GM12878 (cell line): ENCODE results near the gene AIFM1. TPM values are rescaled to one million over a fixed set of nuclear protein-coding genes. Genes with fewer than 3 reads are reported as not detected.
A peak's percentile ranks its signal among the peaks of the same experiment; 100 is the strongest.

Experiments
- ATAC-seq: fragments of 200-7000 bp; cut with Tn5 transposase; 3 replicates; pipeline ENCODE4 v1.9.1; 2020; ENCODE audit warnings: mild to moderate bottlenecking, moderate library complexity
- BruUV-seq: library from RNA; stranded (reverse); fragments of 400-500 nt; replicated peaks from 2 replicates; lab custom pipeline; 2021; lab: Mats Ljungman, UMichigan
- CTCF ChIA-PET: fragments of 300-600 bp; sonication (Branson Sonifier 250); formaldehyde crosslinking; extraction: SDS; loops from one replicate; lab custom pipeline; 2021; ENCODE audit warnings: inconsistent platforms; lab: Yijun Ruan, JAX
- POLR2A ChIA-PET: fragments of 350-600 bp; formaldehyde crosslinking; extraction: SDS; loops from one replicate; lab custom pipeline; 2021; ENCODE audit warnings: inconsistent platforms; lab: Charles Lee
- RAD21 ChIA-PET: fragments of 300-600 bp; sonication (Branson Sonifier 250); formaldehyde crosslinking; loops from one replicate; lab custom pipeline; 2023; ENCODE audit warnings: antibody characterized with exemption; ENCODE audit not compliant: unreplicated experiment; lab: Charles Lee
- SMC1A ChIA-PET: fragments of 300-600 bp; sonication (Branson Sonifier 250); formaldehyde crosslinking; loops from one replicate; lab custom pipeline; 2023; ENCODE audit not compliant: unreplicated experiment, uncharacterized antibody; lab: Charles Lee
- DNase-seq: peaks from one replicate; pipeline ENCODE4 v3.0.0-alpha.2; 2011; ENCODE audit warnings: low read depth, low spot score
- FAIRE-seq: peaks from 3 replicates; lab custom pipeline; 2011; peaks lifted over from hg19 to GRCh38; lab: Jason Lieb, UNC
- H2AFZ ChIP-seq: 2 replicates; pipeline ENCODE4 v1.6.0; 2011; ENCODE audit warnings: low read depth, low read length, control low read depth; ENCODE audit not compliant: control insufficient read depth
- H3K27ac ChIP-seq: 2 replicates; pipeline ENCODE4 v1.5.1; 2011; ENCODE audit warnings: control low read depth; ENCODE audit not compliant: control insufficient read depth, insufficient read depth
- H3K27me3 ChIP-seq, 2 experiments: replicated peaks in 1 of 2; 2 replicates each; pipeline versions ENCODE4 v1.6.0 to v1.6.1; 2011; ENCODE audit warnings: low read length in 1 of 2; ENCODE audit not compliant: control insufficient read depth in 2 of 2, insufficient read depth in 2 of 2
- H3K36me3 ChIP-seq, 2 experiments: 2 replicates each; pipeline ENCODE4 v1.5.1; 2011; ENCODE audit warnings: low read length in 1 of 2; ENCODE audit not compliant: control insufficient read depth in 2 of 2, insufficient read depth in 2 of 2
- H3K4me1 ChIP-seq: 2 replicates; pipeline ENCODE4 v1.6.1; 2011; ENCODE audit warnings: mild to moderate bottlenecking, low read length, moderate library complexity, mixed read lengths; ENCODE audit not compliant: control insufficient read depth, insufficient read depth
- H3K4me2 ChIP-seq: 2 replicates; pipeline ENCODE4 v1.6.0; 2011; ENCODE audit warnings: control low read depth; ENCODE audit not compliant: control insufficient read depth, insufficient read depth
- H3K4me3 ChIP-seq: fragments of 200-600 bp; sonication (generic); 2 replicates; pipeline ENCODE4 v1.5.1; 2016
- H3K79me2 ChIP-seq: 2 replicates; pipeline ENCODE4 v1.6.0; 2011; ENCODE audit warnings: low read length; ENCODE audit not compliant: control insufficient read depth, insufficient read depth
- H3K9ac ChIP-seq: 2 replicates; pipeline ENCODE4 v1.8.0; 2011; ENCODE audit warnings: low read length, control low read depth, mixed read lengths; ENCODE audit not compliant: control insufficient read depth, insufficient read depth
- H3K9me3 ChIP-seq: replicated peaks from 3 replicates; pipeline ENCODE4 v1.5.1; 2011; ENCODE audit warnings: mild to moderate bottlenecking, low read length; ENCODE audit not compliant: control insufficient read depth, insufficient read depth
- H4K20me1 ChIP-seq: 2 replicates; pipeline ENCODE4 v1.6.0; 2011; ENCODE audit not compliant: control insufficient read depth, insufficient read depth
- IKZF1 ChIP-seq: fragments of 450-650 bp; conservative IDR thresholded peaks from 2 replicates; pipeline ENCODE4 v1.6.1; 2017; ENCODE audit warnings: antibody characterized with exemption, mild to moderate bottlenecking
- WGBS: methylation state at CpG from one replicate; pipeline ENCODE4 v1.1.6; 2016; ENCODE audit warnings: low lambda C conversion rate; ENCODE audit not compliant: insufficient replicate concordance, insufficient coverage; ENCODE audit errors: missing lambda C conversion rate; 5-methylcytosine and 5-hydroxymethylcytosine counted together
- in situ Hi-C: fragments of 300-500 bp; cut with MboI; formaldehyde crosslinking; loops from 9 replicates; pipeline ENCODE4 v1.14.3; 2018; ENCODE audit warnings: mixed read lengths
- intact Hi-C: fragments of 100-400 bp; cut with micrococcal nuclease; formaldehyde crosslinking; loops from one replicate; pipeline ENCODE4 v1.14.2; 2022; ENCODE audit not compliant: unreplicated experiment
- polyA plus RNA-seq, 11 experiments: library from polyadenylated mRNA; depleted of rRNA in 4 of 11; unstranded in 6 of 11; stranded (reverse) in 5 of 11; fragments of >200 nt; fragmentation: Nextera tagmentation in 4 of 11; fragmentation: Illumina TruSeq in 1 of 11; extraction: Ambion mirVana in 4 of 11; extraction: Trizol in 1 of 11; gene quantifications; 1 replicate in 1 of 11; 2 replicates in 10 of 11; pipeline versions ENCODE4 v1.2.1 to v1.2.3, GENCODE V29; 2011 to 2016; ENCODE audit warnings: inconsistent platforms in 2 of 11, missing spikeins in 2 of 11, low read depth in 1 of 11
- total RNA-seq, 4 experiments: library from RNA; depleted of rRNA in 3 of 4; stranded (reverse); fragments of >200 nt in 3 of 4; fragmentation: Illumina TruSeq in 1 of 4; extraction: Trizol in 1 of 4; gene quantifications; 2 replicates each; pipeline versions ENCODE4 v1.2.1 to v1.2.3, GENCODE V29; 2013 to 2021
- TF ChIP-seq, protein P1 (sequence below): fragments of 450-650 bp; IDR thresholded peaks from 2 replicates; pipeline ENCODE4 v1.6.1; 2017; ENCODE audit warnings: mild to moderate bottlenecking, moderate library complexity

AIFM1 gene
- total and polyA plus RNA-seq, 10 of the 15 experiments (the other 5 are each of a cell fraction or from before 2014, with no cell fraction given): 44.2 to 121 (median 80.0) TPM

DNA sequence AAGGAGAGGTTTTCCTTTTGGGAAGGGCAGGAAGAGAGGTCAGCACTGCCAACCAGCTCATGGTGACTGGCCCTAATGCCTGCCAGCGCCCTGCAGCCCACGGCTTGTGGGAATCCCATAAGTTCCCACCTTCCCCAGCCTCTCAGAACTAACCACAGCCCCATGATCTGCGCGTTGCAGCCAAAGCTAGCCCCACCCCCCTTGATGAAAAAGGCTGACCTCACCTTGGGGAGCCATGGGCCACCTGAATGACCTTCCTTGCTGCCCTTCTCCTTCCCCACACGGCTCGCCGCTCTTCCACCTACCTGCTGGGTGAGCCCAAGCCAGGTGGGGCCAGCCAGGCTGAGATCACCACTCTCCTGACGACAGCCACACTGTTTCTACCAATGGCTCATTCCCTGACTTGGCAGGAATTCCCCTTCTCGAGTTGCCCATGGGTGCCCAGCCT lies 51.5 kb downstream of the AIFM1 start:
- in situ Hi-C loops: no loop called here
- Histone ChIP-seq H3K4me1 (peaks cover 24% of the 10 kb centered on the region), H3K27ac (no peak overlapping the region), H3K9me3 (no peaks in the 10 kb centered on the region), H2AFZ (no peak overlapping the region), H3K9ac (no peak overlapping the region), H3K4me3 (no peak overlapping the region), H3K79me2 (peaks cover 12% of the 10 kb centered on the region), H3K4me2 (no peak overlapping the region; the same call in 1 of the 2 replicates), H4K20me1 (no peaks in the 10 kb centered on the region)
- ChIA-PET CTCF (interaction anchor here (1.2 kb wide), 3 partner anchors 28 to 77 kb away, joined by 3 to 4 read pairs (median 3); no protein-coding TSS in a partner anchor), RAD21 (interaction anchor here (0.5 kb wide), 1 partner anchor 35 kb away, joined by 3 read pairs; no protein-coding TSS in a partner anchor), SMC1A (interaction anchor here (1.3 kb wide), 1 partner anchor 9 kb away, joined by 4 read pairs; no protein-coding TSS in a partner anchor), POLR2A (no interaction called here)
- no TSS peak for BruUV-seq
- no peak for DNase-seq
- 10% methylated on average over 9 of the region's 9 CpGs for whole genome bisulfite sequencing
- FAIRE-seq: no peak
- ATAC-seq: peak; percentile 23
- TF ChIP-seq, protein P1, sequence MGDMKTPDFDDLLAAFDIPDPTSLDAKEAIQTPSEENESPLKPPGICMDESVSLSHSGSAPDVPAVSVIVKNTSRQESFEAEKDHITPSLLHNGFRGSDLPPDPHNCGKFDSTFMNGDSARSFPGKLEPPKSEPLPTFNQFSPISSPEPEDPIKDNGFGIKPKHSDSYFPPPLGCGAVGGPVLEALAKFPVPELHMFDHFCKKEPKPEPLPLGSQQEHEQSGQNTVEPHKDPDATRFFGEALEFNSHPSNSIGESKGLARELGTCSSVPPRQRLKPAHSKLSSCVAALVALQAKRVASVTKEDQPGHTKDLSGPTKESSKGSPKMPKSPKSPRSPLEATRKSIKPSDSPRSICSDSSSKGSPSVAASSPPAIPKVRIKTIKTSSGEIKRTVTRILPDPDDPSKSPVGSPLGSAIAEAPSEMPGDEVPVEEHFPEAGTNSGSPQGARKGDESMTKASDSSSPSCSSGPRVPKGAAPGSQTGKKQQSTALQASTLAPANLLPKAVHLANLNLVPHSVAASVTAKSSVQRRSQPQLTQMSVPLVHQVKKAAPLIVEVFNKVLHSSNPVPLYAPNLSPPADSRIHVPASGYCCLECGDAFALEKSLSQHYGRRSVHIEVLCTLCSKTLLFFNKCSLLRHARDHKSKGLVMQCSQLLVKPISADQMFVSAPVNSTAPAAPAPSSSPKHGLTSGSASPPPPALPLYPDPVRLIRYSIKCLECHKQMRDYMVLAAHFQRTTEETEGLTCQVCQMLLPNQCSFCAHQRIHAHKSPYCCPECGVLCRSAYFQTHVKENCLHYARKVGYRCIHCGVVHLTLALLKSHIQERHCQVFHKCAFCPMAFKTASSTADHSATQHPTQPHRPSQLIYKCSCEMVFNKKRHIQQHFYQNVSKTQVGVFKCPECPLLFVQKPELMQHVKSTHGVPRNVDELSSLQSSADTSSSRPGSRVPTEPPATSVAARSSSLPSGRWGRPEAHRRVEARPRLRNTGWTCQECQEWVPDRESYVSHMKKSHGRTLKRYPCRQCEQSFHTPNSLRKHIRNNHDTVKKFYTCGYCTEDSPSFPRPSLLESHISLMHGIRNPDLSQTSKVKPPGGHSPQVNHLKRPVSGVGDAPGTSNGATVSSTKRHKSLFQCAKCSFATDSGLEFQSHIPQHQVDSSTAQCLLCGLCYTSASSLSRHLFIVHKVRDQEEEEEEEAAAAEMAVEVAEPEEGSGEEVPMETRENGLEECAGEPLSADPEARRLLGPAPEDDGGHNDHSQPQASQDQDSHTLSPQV: no peak
- TF ChIP-seq IKZF1: 0 out of 2 replicates have a peak, but pooled peaks have one; percentile 19
- TF ChIP-seq, all 136 proteins: peak for 1
- intact Hi-C loops: no loop called here
- H3K27me3 ChIP-seq: no peaks in the 10 kb centered on the region
- H3K36me3 ChIP-seq: no peaks in the 10 kb centered on the region
